WI38 (cell line): Measurements from ENCODE around the gene S100A2.

Experiments used
- H3K4me3 ChIP-seq: 2 replicates; pipeline ENCODE4 v1.5.1; 2011; ENCODE audit warnings: low read depth, mild to moderate bottlenecking, control low read depth, low read length
- CTCF ChIP-seq: IDR thresholded peaks from 2 replicates; pipeline ENCODE4 v1.5.1; 2012; ENCODE audit warnings: low read depth, mild to moderate bottlenecking, control low read depth, low read length

Gene S100A2

GRCh38 chr1:153571706-153572105, 6.1 kb upstream of the S100A2 start:
- no peak for TF ChIP-seq CTCF

GRCh38 chr1:153570874-153571273, 5.2 kb upstream of the S100A2 start:
- no peak for TF ChIP-seq CTCF
- H3K4me3 ChIP-seq = no peak overlapping the region

More at GRCh38 chr1:153571706-153572105, 6.1 kb upstream of the S100A2 start:
- H3K4me3 ChIP-seq = no peak overlapping the region

- TF ChIP-seq CTCF = no peak
- no peak overlapping the region for H3K4me3 ChIP-seq
Observed at GRCh38 chr1:153569465-153569864, 3.8 kb upstream of the S100A2 start.

GRCh38 chr1:153568367-153569099, 2.9 kb upstream of the S100A2 start:
- peak; percentile 99 for TF ChIP-seq CTCF
- no peak overlapping the region for H3K4me3 ChIP-seq

GRCh38 chr1:153567621-153568366, 2.1 kb upstream of the S100A2 start:
- TF ChIP-seq CTCF = no peak
- H3K4me3 ChIP-seq = no peak overlapping the region

GRCh38 chr1:153566414-153567371, 1.0 kb upstream of the S100A2 start:
- TF ChIP-seq CTCF = no peak

More at GRCh38 chr1:153566414-153567371, 1.0 kb upstream of the S100A2 start:
- H3K4me3 ChIP-seq = peak overlapping the region; percentile 27
